WTC11 (cell line): Measurements from ENCODE around the gene ENAH. TPM values are rescaled to one million over a fixed set of nuclear protein-coding genes. Genes with fewer than 3 reads are reported as not detected.

Experiments used
- ATAC-seq: fragments of 200-7000 bp; cut with Tn5 transposase; 2 replicates; pipeline ENCODE4 v1.10.0; 2021; ENCODE audit warnings: mild to moderate bottlenecking, moderate library complexity
- CTCF ChIA-PET: fragments of 300-600 bp; sonication (Branson Sonifier 250); formaldehyde crosslinking; loops from one replicate; lab custom pipeline; 2021; ENCODE audit warnings: antibody characterized with exemption; lab: Charles Lee
- POLR2A ChIA-PET: fragments of 350-600 bp; sonication (Branson Sonifier 250); formaldehyde crosslinking; loops from one replicate; lab custom pipeline; 2021; ENCODE audit warnings: antibody characterized with exemption; lab: Charles Lee
- DNase-seq: peaks from one replicate; pipeline ENCODE4 v3.0.0; 2021; ENCODE audit warnings: low spot score
- H3K27ac Mint-ChIP-seq: 2 replicates; pipeline ENCODE4 v1.8.0; 2021; ENCODE audit warnings: mixed read lengths
- H3K27me3 Mint-ChIP-seq: 2 replicates; pipeline ENCODE4 v1.8.0; 2021; ENCODE audit warnings: low read depth, mild to moderate bottlenecking, moderate library complexity, mixed read lengths
- H3K36me3 Mint-ChIP-seq: 2 replicates; pipeline ENCODE4 v1.8.0; 2021; ENCODE audit warnings: mixed read lengths
- H3K4me1 Mint-ChIP-seq: 2 replicates; pipeline ENCODE4 v1.8.0; 2022; ENCODE audit warnings: mixed read lengths
- H3K4me3 Mint-ChIP-seq: 2 replicates; pipeline ENCODE4 v1.8.0; 2021; ENCODE audit warnings: mild to moderate bottlenecking, moderate library complexity, mixed read lengths
- H3K9me3 Mint-ChIP-seq: 2 replicates; pipeline ENCODE4 v1.8.0; 2021; ENCODE audit warnings: mixed read lengths
- ATF1 ChIP-seq: sonication (generic); formaldehyde crosslinking; IDR thresholded peaks from 2 replicates; pipeline ENCODE4 v1.8.1; 2023; ENCODE audit warnings: mild to moderate bottlenecking, moderate library complexity, missing genetic modification reagents
- GABPB1 ChIP-seq: sonication (generic); formaldehyde crosslinking; IDR thresholded peaks from 2 replicates; pipeline ENCODE4 v1.8.1; 2023; ENCODE audit warnings: mild to moderate bottlenecking, missing genetic modification reagents
- GRHL2 ChIP-seq: fragments of 250-450 bp; sonication (Bioruptor Pico); IDR thresholded peaks from 2 replicates; pipeline ENCODE4 v1.8.0; 2022; ENCODE audit warnings: mild to moderate bottlenecking, moderate library complexity; ENCODE audit not compliant: insufficient replicate concordance, severe bottlenecking
- SMAD3 ChIP-seq: sonication (generic); formaldehyde crosslinking; IDR thresholded peaks from 2 replicates; pipeline ENCODE4 v1.8.0; 2022; ENCODE audit warnings: missing genetic modification reagents, mild to moderate bottlenecking, borderline replicate concordance
- TCF7 ChIP-seq: sonication (generic); formaldehyde crosslinking; IDR thresholded peaks from 2 replicates; pipeline ENCODE4 v1.8.0; 2022; ENCODE audit warnings: mild to moderate bottlenecking, low read depth, missing genetic modification reagents, moderate library complexity
- TEAD1 ChIP-seq: sonication (generic); formaldehyde crosslinking; IDR thresholded peaks from 2 replicates; pipeline ENCODE4 v1.8.0; 2022; ENCODE audit warnings: mild to moderate bottlenecking, missing genetic modification reagents
- ZNF121 ChIP-seq: sonication (generic); formaldehyde crosslinking; IDR thresholded peaks from 2 replicates; pipeline ENCODE4 v1.8.0; 2023; ENCODE audit warnings: missing genetic modification reagents
- ZNF138 ChIP-seq: sonication (generic); formaldehyde crosslinking; conservative IDR thresholded peaks from 2 replicates; pipeline ENCODE4 v1.8.1; 2022; ENCODE audit warnings: mild to moderate bottlenecking, moderate library complexity, missing genetic modification reagents
- total RNA-seq: library from RNA; stranded (reverse); gene quantifications from 3 replicates; pipeline ENCODE4 v1.2.3, GENCODE V29; 2021
- TF ChIP-seq, protein P1 (sequence below): fragments of 250-450 bp; sonication (Bioruptor Pico); IDR thresholded peaks from 2 replicates; pipeline ENCODE4 v1.9.0; 2021; ENCODE audit warnings: mild to moderate bottlenecking, borderline replicate concordance
- TF ChIP-seq, protein P2 (sequence below): fragments of 250-450 bp; sonication (Bioruptor Pico); IDR thresholded peaks from 2 replicates; pipeline ENCODE4 v1.9.0; 2021; ENCODE audit warnings: mild to moderate bottlenecking
- TF ChIP-seq, protein P3 (sequence below): fragments of 250-450 bp; sonication (Bioruptor Pico); IDR thresholded peaks from 2 replicates; pipeline ENCODE4 v1.8.0; 2021; ENCODE audit warnings: mild to moderate bottlenecking
- TF ChIP-seq, protein P4 (sequence below): sonication (generic); formaldehyde crosslinking; IDR thresholded peaks from 2 replicates; pipeline ENCODE4 v1.8.1; 2022; ENCODE audit warnings: low read depth, missing genetic modification reagents, borderline replicate concordance
- TF ChIP-seq, protein P5 (sequence below): sonication (generic); formaldehyde crosslinking; IDR thresholded peaks from 2 replicates; pipeline ENCODE4 v1.8.1; 2022; ENCODE audit warnings: mild to moderate bottlenecking, missing genetic modification reagents, moderate library complexity, borderline replicate concordance
- TF ChIP-seq, protein P6 (sequence below): sonication (generic); formaldehyde crosslinking; IDR thresholded peaks from 2 replicates; pipeline ENCODE4 v1.8.0; 2022; ENCODE audit warnings: mild to moderate bottlenecking, missing genetic modification reagents
- TF ChIP-seq, protein P7 (sequence below): sonication (generic); formaldehyde crosslinking; IDR thresholded peaks from 2 replicates; pipeline ENCODE4 v1.8.1; 2023; ENCODE audit warnings: mild to moderate bottlenecking, missing genetic modification reagents, moderate library complexity
- TF ChIP-seq, protein P8 (sequence below): fragments of 250-450 bp; sonication (Bioruptor Pico); IDR thresholded peaks from 2 replicates; pipeline ENCODE4 v1.9.0; 2021; ENCODE audit warnings: moderate library complexity, mild to moderate bottlenecking, inconsistent platforms, borderline replicate concordance
- TF ChIP-seq, protein P9 (sequence below): sonication (generic); formaldehyde crosslinking; IDR thresholded peaks from 2 replicates; pipeline ENCODE4 v1.8.0; 2023; ENCODE audit warnings: missing genetic modification reagents, mild to moderate bottlenecking, borderline replicate concordance
- TF ChIP-seq, protein P10 (sequence below): sonication (generic); formaldehyde crosslinking; IDR thresholded peaks from 2 replicates; pipeline ENCODE4 v1.8.0; 2023; ENCODE audit warnings: missing genetic modification reagents

ENAH gene
- total RNA-seq, 1 experiment from 2014 or later, result 227 TPM

DNA sequence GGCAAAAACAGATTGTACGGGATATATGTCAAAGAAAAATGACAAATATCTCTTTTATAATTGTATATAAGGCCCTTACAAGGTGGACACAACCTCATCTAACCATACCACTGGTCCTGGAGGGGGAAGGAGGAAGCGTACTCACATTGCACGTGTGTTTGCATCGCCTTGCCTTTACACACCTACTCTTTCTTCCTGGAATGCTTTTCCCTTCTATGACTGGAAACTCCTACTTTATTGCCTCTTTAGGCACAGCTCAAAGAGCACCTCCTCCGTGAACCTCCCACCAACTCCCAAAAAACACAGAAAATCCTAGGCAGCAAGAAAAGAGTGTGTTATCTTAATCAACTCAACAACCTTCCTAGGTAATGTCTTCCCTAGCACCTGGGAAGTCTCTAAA, 125.3 kb downstream of the ENAH start (continued):
- TF ChIP-seq, protein P1, sequence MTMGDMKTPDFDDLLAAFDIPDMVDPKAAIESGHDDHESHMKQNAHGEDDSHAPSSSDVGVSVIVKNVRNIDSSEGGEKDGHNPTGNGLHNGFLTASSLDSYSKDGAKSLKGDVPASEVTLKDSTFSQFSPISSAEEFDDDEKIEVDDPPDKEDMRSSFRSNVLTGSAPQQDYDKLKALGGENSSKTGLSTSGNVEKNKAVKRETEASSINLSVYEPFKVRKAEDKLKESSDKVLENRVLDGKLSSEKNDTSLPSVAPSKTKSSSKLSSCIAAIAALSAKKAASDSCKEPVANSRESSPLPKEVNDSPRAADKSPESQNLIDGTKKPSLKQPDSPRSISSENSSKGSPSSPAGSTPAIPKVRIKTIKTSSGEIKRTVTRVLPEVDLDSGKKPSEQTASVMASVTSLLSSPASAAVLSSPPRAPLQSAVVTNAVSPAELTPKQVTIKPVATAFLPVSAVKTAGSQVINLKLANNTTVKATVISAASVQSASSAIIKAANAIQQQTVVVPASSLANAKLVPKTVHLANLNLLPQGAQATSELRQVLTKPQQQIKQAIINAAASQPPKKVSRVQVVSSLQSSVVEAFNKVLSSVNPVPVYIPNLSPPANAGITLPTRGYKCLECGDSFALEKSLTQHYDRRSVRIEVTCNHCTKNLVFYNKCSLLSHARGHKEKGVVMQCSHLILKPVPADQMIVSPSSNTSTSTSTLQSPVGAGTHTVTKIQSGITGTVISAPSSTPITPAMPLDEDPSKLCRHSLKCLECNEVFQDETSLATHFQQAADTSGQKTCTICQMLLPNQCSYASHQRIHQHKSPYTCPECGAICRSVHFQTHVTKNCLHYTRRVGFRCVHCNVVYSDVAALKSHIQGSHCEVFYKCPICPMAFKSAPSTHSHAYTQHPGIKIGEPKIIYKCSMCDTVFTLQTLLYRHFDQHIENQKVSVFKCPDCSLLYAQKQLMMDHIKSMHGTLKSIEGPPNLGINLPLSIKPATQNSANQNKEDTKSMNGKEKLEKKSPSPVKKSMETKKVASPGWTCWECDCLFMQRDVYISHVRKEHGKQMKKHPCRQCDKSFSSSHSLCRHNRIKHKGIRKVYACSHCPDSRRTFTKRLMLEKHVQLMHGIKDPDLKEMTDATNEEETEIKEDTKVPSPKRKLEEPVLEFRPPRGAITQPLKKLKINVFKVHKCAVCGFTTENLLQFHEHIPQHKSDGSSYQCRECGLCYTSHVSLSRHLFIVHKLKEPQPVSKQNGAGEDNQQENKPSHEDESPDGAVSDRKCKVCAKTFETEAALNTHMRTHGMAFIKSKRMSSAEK (CRISPR knock-in tag), result no peak
- TF ChIP-seq, protein P2, sequence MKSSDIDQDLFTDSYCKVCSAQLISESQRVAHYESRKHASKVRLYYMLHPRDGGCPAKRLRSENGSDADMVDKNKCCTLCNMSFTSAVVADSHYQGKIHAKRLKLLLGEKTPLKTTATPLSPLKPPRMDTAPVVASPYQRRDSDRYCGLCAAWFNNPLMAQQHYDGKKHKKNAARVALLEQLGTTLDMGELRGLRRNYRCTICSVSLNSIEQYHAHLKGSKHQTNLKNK (CRISPR knock-in tag), result no peak
- TF ChIP-seq GRHL2 (CRISPR knock-in tag) (no peak), TCF7 (CRISPR knock-in tag) (no peak), SMAD3 (CRISPR knock-in tag) (no peak)
- TF ChIP-seq, protein P3, sequence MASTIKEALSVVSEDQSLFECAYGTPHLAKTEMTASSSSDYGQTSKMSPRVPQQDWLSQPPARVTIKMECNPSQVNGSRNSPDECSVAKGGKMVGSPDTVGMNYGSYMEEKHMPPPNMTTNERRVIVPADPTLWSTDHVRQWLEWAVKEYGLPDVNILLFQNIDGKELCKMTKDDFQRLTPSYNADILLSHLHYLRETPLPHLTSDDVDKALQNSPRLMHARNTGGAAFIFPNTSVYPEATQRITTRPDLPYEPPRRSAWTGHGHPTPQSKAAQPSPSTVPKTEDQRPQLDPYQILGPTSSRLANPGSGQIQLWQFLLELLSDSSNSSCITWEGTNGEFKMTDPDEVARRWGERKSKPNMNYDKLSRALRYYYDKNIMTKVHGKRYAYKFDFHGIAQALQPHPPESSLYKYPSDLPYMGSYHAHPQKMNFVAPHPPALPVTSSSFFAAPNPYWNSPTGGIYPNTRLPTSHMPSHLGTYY (CRISPR knock-in tag), result no peak
- TF ChIP-seq, protein P4, sequence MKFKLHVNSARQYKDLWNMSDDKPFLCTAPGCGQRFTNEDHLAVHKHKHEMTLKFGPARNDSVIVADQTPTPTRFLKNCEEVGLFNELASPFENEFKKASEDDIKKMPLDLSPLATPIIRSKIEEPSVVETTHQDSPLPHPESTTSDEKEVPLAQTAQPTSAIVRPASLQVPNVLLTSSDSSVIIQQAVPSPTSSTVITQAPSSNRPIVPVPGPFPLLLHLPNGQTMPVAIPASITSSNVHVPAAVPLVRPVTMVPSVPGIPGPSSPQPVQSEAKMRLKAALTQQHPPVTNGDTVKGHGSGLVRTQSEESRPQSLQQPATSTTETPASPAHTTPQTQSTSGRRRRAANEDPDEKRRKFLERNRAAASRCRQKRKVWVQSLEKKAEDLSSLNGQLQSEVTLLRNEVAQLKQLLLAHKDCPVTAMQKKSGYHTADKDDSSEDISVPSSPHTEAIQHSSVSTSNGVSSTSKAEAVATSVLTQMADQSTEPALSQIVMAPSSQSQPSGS (CRISPR knock-in tag), result no peak

DNA sequence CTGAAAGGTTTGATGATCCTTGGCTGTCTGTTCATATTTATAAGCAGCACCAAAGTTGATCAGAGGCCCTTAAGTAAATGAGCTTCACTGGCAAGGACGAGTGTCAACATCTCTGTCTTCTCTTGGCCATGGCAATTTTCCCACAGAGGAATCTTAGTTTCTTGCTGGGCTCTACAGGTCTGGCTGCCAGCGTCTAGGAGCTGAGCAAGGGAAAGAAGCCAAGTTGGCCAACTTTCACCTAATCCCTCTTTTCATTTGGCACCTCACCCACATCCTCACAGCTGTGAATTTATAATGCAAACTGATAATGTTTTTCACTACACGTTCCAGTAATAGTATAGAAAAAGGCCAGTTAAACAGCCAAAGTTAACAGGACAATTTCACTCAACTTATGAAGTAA, 126.0 kb downstream of the ENAH start:
- Mint-ChIP-seq H3K4me1 (peaks cover 30% of the 10 kb centered on the region), H3K36me3 (no peaks in the 10 kb centered on the region; the same call in 1 of the 2 replicates), H3K27ac (peak overlapping the region; percentile 39; the same call in 1 of the 2 replicates), H3K9me3 (peaks cover 5% of the 10 kb centered on the region; the same call in 1 of the 2 replicates), H3K27me3 (no peaks in the 10 kb centered on the region), H3K4me3 (no peak overlapping the region)
- TF ChIP-seq TEAD1 (CRISPR knock-in tag) (no peak), ZNF138 (CRISPR knock-in tag) (no peak), ZNF121 (CRISPR knock-in tag) (no peak), ATF1 (CRISPR knock-in tag) (no peak), GABPB1 (CRISPR knock-in tag) (no peak)
- TF ChIP-seq, protein P5, sequence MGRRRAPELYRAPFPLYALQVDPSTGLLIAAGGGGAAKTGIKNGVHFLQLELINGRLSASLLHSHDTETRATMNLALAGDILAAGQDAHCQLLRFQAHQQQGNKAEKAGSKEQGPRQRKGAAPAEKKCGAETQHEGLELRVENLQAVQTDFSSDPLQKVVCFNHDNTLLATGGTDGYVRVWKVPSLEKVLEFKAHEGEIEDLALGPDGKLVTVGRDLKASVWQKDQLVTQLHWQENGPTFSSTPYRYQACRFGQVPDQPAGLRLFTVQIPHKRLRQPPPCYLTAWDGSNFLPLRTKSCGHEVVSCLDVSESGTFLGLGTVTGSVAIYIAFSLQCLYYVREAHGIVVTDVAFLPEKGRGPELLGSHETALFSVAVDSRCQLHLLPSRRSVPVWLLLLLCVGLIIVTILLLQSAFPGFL, result no peak
- TF ChIP-seq, protein P6, sequence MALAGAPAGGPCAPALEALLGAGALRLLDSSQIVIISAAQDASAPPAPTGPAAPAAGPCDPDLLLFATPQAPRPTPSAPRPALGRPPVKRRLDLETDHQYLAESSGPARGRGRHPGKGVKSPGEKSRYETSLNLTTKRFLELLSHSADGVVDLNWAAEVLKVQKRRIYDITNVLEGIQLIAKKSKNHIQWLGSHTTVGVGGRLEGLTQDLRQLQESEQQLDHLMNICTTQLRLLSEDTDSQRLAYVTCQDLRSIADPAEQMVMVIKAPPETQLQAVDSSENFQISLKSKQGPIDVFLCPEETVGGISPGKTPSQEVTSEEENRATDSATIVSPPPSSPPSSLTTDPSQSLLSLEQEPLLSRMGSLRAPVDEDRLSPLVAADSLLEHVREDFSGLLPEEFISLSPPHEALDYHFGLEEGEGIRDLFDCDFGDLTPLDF (CRISPR knock-in tag), result no peak
- TF ChIP-seq, protein P7, sequence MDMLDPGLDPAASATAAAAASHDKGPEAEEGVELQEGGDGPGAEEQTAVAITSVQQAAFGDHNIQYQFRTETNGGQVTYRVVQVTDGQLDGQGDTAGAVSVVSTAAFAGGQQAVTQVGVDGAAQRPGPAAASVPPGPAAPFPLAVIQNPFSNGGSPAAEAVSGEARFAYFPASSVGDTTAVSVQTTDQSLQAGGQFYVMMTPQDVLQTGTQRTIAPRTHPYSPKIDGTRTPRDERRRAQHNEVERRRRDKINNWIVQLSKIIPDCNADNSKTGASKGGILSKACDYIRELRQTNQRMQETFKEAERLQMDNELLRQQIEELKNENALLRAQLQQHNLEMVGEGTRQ (CRISPR knock-in tag), result no peak
- TF ChIP-seq, protein P8, sequence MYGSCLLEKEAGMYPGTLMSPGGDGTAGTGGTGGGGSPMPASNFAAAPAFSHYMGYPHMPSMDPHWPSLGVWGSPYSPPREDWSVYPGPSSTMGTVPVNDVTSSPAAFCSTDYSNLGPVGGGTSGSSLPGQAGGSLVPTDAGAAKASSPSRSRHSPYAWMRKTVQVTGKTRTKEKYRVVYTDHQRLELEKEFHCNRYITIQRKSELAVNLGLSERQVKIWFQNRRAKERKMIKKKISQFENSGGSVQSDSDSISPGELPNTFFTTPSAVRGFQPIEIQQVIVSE (CRISPR knock-in tag), result no peak
- TF ChIP-seq, protein P9, sequence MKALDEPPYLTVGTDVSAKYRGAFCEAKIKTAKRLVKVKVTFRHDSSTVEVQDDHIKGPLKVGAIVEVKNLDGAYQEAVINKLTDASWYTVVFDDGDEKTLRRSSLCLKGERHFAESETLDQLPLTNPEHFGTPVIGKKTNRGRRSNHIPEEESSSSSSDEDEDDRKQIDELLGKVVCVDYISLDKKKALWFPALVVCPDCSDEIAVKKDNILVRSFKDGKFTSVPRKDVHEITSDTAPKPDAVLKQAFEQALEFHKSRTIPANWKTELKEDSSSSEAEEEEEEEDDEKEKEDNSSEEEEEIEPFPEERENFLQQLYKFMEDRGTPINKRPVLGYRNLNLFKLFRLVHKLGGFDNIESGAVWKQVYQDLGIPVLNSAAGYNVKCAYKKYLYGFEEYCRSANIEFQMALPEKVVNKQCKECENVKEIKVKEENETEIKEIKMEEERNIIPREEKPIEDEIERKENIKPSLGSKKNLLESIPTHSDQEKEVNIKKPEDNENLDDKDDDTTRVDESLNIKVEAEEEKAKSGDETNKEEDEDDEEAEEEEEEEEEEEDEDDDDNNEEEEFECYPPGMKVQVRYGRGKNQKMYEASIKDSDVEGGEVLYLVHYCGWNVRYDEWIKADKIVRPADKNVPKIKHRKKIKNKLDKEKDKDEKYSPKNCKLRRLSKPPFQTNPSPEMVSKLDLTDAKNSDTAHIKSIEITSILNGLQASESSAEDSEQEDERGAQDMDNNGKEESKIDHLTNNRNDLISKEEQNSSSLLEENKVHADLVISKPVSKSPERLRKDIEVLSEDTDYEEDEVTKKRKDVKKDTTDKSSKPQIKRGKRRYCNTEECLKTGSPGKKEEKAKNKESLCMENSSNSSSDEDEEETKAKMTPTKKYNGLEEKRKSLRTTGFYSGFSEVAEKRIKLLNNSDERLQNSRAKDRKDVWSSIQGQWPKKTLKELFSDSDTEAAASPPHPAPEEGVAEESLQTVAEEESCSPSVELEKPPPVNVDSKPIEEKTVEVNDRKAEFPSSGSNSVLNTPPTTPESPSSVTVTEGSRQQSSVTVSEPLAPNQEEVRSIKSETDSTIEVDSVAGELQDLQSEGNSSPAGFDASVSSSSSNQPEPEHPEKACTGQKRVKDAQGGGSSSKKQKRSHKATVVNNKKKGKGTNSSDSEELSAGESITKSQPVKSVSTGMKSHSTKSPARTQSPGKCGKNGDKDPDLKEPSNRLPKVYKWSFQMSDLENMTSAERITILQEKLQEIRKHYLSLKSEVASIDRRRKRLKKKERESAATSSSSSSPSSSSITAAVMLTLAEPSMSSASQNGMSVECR (CRISPR knock-in tag), result no peak
- TF ChIP-seq, protein P10, sequence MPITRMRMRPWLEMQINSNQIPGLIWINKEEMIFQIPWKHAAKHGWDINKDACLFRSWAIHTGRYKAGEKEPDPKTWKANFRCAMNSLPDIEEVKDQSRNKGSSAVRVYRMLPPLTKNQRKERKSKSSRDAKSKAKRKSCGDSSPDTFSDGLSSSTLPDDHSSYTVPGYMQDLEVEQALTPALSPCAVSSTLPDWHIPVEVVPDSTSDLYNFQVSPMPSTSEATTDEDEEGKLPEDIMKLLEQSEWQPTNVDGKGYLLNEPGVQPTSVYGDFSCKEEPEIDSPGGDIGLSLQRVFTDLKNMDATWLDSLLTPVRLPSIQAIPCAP (CRISPR knock-in tag), result no peak
- no peak for DNase-seq
- CTCF ChIA-PET, result interaction anchor here (0.6 to 1.6 kb wide), 3 partner anchors 52 to 1779 kb away, joined by 3 to 5 read pairs (median 4); no protein-coding TSS in a partner anchor
- POLR2A ChIA-PET, result interaction anchor here (0.6 to 0.7 kb wide), 2 partner anchors 26 to 389 kb away, joined by 3 read pairs; no protein-coding TSS in a partner anchor
- no peak for ATAC-seq
